A549 (cell line): ENCODE data around the gene NEMF. TPM values are rescaled to one million over a fixed set of nuclear protein-coding genes. Genes with fewer than 3 reads are reported as not detected.
"Not testable (repeated sequence)": the region's sequence is repeated elsewhere in the genome, so short reads cannot be mapped to it uniquely, and the experiment has no call there.

Experiments used
- ATAC-seq, 2 experiments: fragments of 200-7000 bp in 1 of 2; fragments of >200 bp in 1 of 2; cut with Nextera tagmentation in 1 of 2; cut with Tn5 transposase in 1 of 2; 3 replicates each; pipeline versions ENCODE4 v1.8.0 to v1.9.1; 2018 to 2020; ENCODE audit warnings: mild to moderate bottlenecking in 1 of 2, moderate library complexity in 1 of 2
- CTCF ChIA-PET: fragments of 300-600 bp; sonication (Branson Sonifier 250); formaldehyde crosslinking; extraction: SDS; loops from one replicate; lab custom pipeline; 2021; ENCODE audit warnings: antibody characterized with exemption, inconsistent platforms; lab: Yijun Ruan, JAX
- POLR2A ChIA-PET: fragments of 350-600 bp; formaldehyde crosslinking; extraction: SDS; loops from one replicate; lab custom pipeline; 2021; ENCODE audit warnings: antibody characterized with exemption, inconsistent platforms; lab: Yijun Ruan, JAX
- DNase-seq, 2 experiments: peaks; one replicate each; pipeline versions ENCODE4 v3.0.0 to v3.0.0-alpha.2; 2011 to 2016; ENCODE audit warnings: low read depth in 1 of 2, low spot score in 1 of 2
- FAIRE-seq: peaks from 2 replicates; lab custom pipeline; 2011; peaks lifted over from hg19 to GRCh38; lab: Jason Lieb, UNC
- H3K27ac ChIP-seq, 2 experiments: fragments of >200 bp; sonication (Bioruptor Twin); formaldehyde crosslinking; 3 replicates each; pipeline ENCODE4 v1.5.1; 2016 to 2017
- H3K4me1 ChIP-seq: fragments of >200 bp; sonication (Bioruptor Twin); formaldehyde crosslinking; 3 replicates; pipeline ENCODE4 v1.6.1; 2016
- H3K4me2 ChIP-seq: fragments of >200 bp; sonication (Bioruptor Twin); formaldehyde crosslinking; 3 replicates; pipeline ENCODE4 v1.6.1; 2016
- H3K4me3 ChIP-seq: fragments of >200 bp; sonication (Bioruptor Twin); formaldehyde crosslinking; 3 replicates; pipeline ENCODE4 v1.5.1; 2016
- H3K9me3 ChIP-seq: fragments of >200 bp; sonication (Bioruptor Twin); formaldehyde crosslinking; 3 replicates; pipeline ENCODE4 v1.6.1; 2016
- BCL3 ChIP-seq: fragments of >200 bp; sonication (Bioruptor Twin); formaldehyde crosslinking; IDR thresholded peaks from 3 replicates; pipeline ENCODE4 v1.6.1; 2016
- CEBPB ChIP-seq, 2 experiments: fragments of >200 bp in 1 of 2; sonication (Bioruptor Twin) in 1 of 2; formaldehyde crosslinking in 1 of 2; IDR thresholded peaks; 2 replicates each; pipeline ENCODE4 v1.6.1; 2012 to 2016
- CHD2 ChIP-seq: fragments of 150-350 bp; IDR thresholded peaks from 2 replicates; pipeline ENCODE4 v1.6.1; 2014; ENCODE audit warnings: low read length; ENCODE audit not compliant: partially characterized antibody
- CHD4 ChIP-seq: fragments of 200-600 bp; sonication (generic); IDR thresholded peaks from 2 replicates; pipeline ENCODE4 v1.6.1; 2016; ENCODE audit warnings: antibody characterized with exemption, mild to moderate bottlenecking, borderline replicate concordance
- E2F6 ChIP-seq: IDR thresholded peaks from 2 replicates; pipeline ENCODE4 v1.6.1; 2012; ENCODE audit warnings: low read depth, borderline replicate concordance
- EHF ChIP-seq: fragments of 250-450 bp; sonication (Bioruptor Pico); IDR thresholded peaks from 2 replicates; pipeline ENCODE4 v1.5.0; 2020; ENCODE audit warnings: mild to moderate bottlenecking
- FOSL2 ChIP-seq, 2 experiments: fragments of 450-650 bp in 1 of 2; fragments of >200 bp in 1 of 2; sonication (Bioruptor Twin) in 1 of 2; formaldehyde crosslinking; IDR thresholded peaks; 2 replicates each; pipeline versions ENCODE4 v1.5.0 to v1.6.1; 2016 to 2020; ENCODE audit warnings: mild to moderate bottlenecking in 1 of 2, moderate library complexity in 1 of 2
- FOXS1 ChIP-seq: fragments of 250-450 bp; sonication (Bioruptor Pico); IDR thresholded peaks from 2 replicates; pipeline ENCODE4 v1.5.0; 2020; ENCODE audit warnings: mild to moderate bottlenecking, moderate library complexity
- JUN ChIP-seq, 2 experiments: fragments of >200 bp; sonication (Bioruptor Twin); formaldehyde crosslinking; IDR thresholded peaks; 2 replicates in 1 of 2; 3 replicates in 1 of 2; pipeline ENCODE4 v1.6.1; 2016 to 2017
- KDM1A ChIP-seq: fragments of 200-600 bp; sonication (generic); IDR thresholded peaks from 2 replicates; pipeline ENCODE4 v1.6.1; 2016; ENCODE audit warnings: low read depth, mild to moderate bottlenecking
- KDM5A ChIP-seq: fragments of 200-600 bp; sonication (generic); IDR thresholded peaks from 2 replicates; pipeline ENCODE4 v1.6.1; 2016; ENCODE audit warnings: antibody characterized with exemption, mild to moderate bottlenecking
- MAX ChIP-seq: IDR thresholded peaks from 2 replicates; pipeline ENCODE4 v1.6.1; 2012
- MYC ChIP-seq: IDR thresholded peaks from 2 replicates; pipeline ENCODE4 v1.6.1; 2012; ENCODE audit warnings: mild to moderate bottlenecking, inconsistent platforms, low read length, improper control_type of control experiment, borderline replicate concordance
- NR3C1 ChIP-seq: fragments of >200 bp; sonication (Bioruptor Twin); formaldehyde crosslinking; IDR thresholded peaks from 3 replicates; pipeline ENCODE4 v1.6.1; 2017
- PHF8 ChIP-seq: fragments of 200-600 bp; sonication (generic); IDR thresholded peaks from 2 replicates; pipeline ENCODE4 v1.6.1; 2016; ENCODE audit warnings: low read depth, mild to moderate bottlenecking, antibody characterized with exemption, moderate library complexity, borderline replicate concordance
- POLR2A ChIP-seq: IDR thresholded peaks from 2 replicates; pipeline ENCODE4 v1.6.1; 2012; ENCODE audit warnings: mild to moderate bottlenecking, low read length
- POLR2AphosphoS2 ChIP-seq: conservative IDR thresholded peaks from 2 replicates; pipeline ENCODE4 v1.6.1; 2012; ENCODE audit warnings: low read length, improper control_type of control experiment, inconsistent platforms
- RAD21 ChIP-seq, 2 experiments: fragments of >200 bp in 1 of 2; sonication (Bioruptor Twin) in 1 of 2; formaldehyde crosslinking in 1 of 2; IDR thresholded peaks in 1 of 2; conservative IDR thresholded peaks in 1 of 2; 2 replicates in 1 of 2; 3 replicates in 1 of 2; pipeline ENCODE4 v1.6.1; 2012 to 2018; ENCODE audit warnings: inconsistent platforms in 1 of 2
- RARB ChIP-seq: fragments of 250-450 bp; sonication (Bioruptor Pico); IDR thresholded peaks from 2 replicates; pipeline ENCODE4 v1.8.0; 2021; ENCODE audit warnings: mild to moderate bottlenecking, moderate library complexity
- RCOR1 ChIP-seq: fragments of 150-350 bp; IDR thresholded peaks from 2 replicates; pipeline ENCODE4 v1.6.1; 2014; ENCODE audit warnings: antibody characterized with exemption, low read length, low read depth
- RFX5 ChIP-seq: fragments of 450-650 bp; IDR thresholded peaks from 2 replicates; pipeline ENCODE4 v1.7.1; 2014; ENCODE audit warnings: antibody characterized with exemption, mild to moderate bottlenecking, moderate library complexity
- RNF2 ChIP-seq: fragments of 200-600 bp; sonication (generic); IDR thresholded peaks from 2 replicates; pipeline ENCODE4 v1.6.1; 2016; ENCODE audit warnings: low read depth, mild to moderate bottlenecking, antibody characterized with exemption, moderate library complexity, borderline replicate concordance
- SMC3 ChIP-seq: fragments of >200 bp; sonication (Bioruptor Twin); formaldehyde crosslinking; IDR thresholded peaks from 3 replicates; pipeline ENCODE4 v1.6.1; 2018; ENCODE audit warnings: inconsistent platforms
- TFCP2L1 ChIP-seq: fragments of 250-450 bp; sonication (Bioruptor Pico); IDR thresholded peaks from 2 replicates; pipeline ENCODE4 v1.5.0; 2021; ENCODE audit warnings: mild to moderate bottlenecking
- ZNF302 ChIP-seq: fragments of 250-450 bp; sonication (Bioruptor Pico); IDR thresholded peaks from 2 replicates; pipeline ENCODE4 v1.9.0; 2021; ENCODE audit warnings: inconsistent platforms, mild to moderate bottlenecking, moderate library complexity
- WGBS: methylation state at CpG from one replicate; pipeline ENCODE4 v1.1.6; 2017; ENCODE audit errors: missing lambda C conversion rate; 5-methylcytosine and 5-hydroxymethylcytosine counted together
- polyA plus RNA-seq, 4 experiments: library from polyadenylated mRNA; depleted of rRNA in 3 of 4; stranded (reverse); fragments of >200 nt; fragmentation: RNase III in 1 of 4; extraction: RNeasy Plus Mini Kit Qiagen cat#74134 plus additional on column Dnase treatment in 1 of 4; gene quantifications; 2 replicates in 3 of 4; 3 replicates in 1 of 4; pipeline ENCODE4 v1.2.3, GENCODE V29; 2011 to 2017

Gene NEMF
- polyA plus RNA-seq, 2 of the 4 experiments (the other 2 are of a cell fraction), result 58.3 to 59.6 TPM

- not testable (repeated sequence) for ATAC-seq, DNase-seq
- Histone ChIP-seq H3K4me1 (peaks cover 38% of the 10 kb centered on the region), H3K27ac (peak overlapping the region; percentile 96 to 98)
- ChIA-PET POLR2A (interaction anchor here (0.7 kb wide), 1 partner anchor 27 kb away, joined by 3 read pairs; no protein-coding TSS in a partner anchor), CTCF (interaction anchor here (1.9 kb wide), 1 partner anchor 211 kb away, joined by 7 read pairs; no protein-coding TSS in a partner anchor)
- TF ChIP-seq CEBPB (IDR thresholded peaks at IDR 0.05), result peak; percentile 20 to 45; a peak in 2 of 4 replicates
- TF ChIP-seq, all 56 proteins: peak for 1; not testable (repeated sequence) for 55
- Histone ChIP-seq H3K4me2 (peak overlapping the region; percentile 78), H3K4me3 (peak overlapping the region; percentile 67)
- H3K9me3 ChIP-seq, FAIRE-seq: not testable (repeated sequence)
- WGBS, result under 1% methylated on average over 8 of the region's 8 CpGs
Observed at GRCh38 chr14:49894214-49895107, 41.9 kb upstream of the NEMF start.

GRCh38 chr14:49893309-49894213 is 41.0 kb upstream of the NEMF start:
- H3K4me1 ChIP-seq, result peaks cover 29% of the 10 kb centered on the region
- H3K27ac ChIP-seq, result peak overlapping the region; percentile 96 to 98
- under 1% methylated on average over 61 of the region's 85 CpGs for WGBS
- H3K9me3 ChIP-seq, result no peaks in the 10 kb centered on the region
- no peak for FAIRE-seq
- TF ChIP-seq PHF8 (peak; percentile 66), MAX (0 out of 2 replicates have a peak, but pooled peaks have one; percentile 21), RAD21 (conservative IDR thresholded peaks at IDR 0.05 in 1 of 2, IDR thresholded peaks at IDR 0.05 in 1 of 2) (no peak), JUN (IDR thresholded peaks at IDR 0.05) (peak in 1 of 2 experiments; percentile 43; a peak in 1 of 5 replicates)
- ChIA-PET CTCF (interaction anchor here (0.7 to 3.6 kb wide), 10 partner anchors 10 to 151 kb away, joined by 3 to 29 read pairs (median 4); no protein-coding TSS in a partner anchor), POLR2A (interaction anchor here (0.5 to 2.3 kb wide), 10 partner anchors 19 to 169 kb away, joined by 3 to 16 read pairs (median 6); partner anchors contain the start of gene NEMF)
- peak overlapping the region; percentile 78 for H3K4me2 ChIP-seq
- DNase-seq, result peak; percentile 21 to 53
- peak; percentile 55 to 67 for ATAC-seq
- peak overlapping the region; percentile 67 for H3K4me3 ChIP-seq

GRCh38 chr14:49892636-49893308 is 40.2 kb upstream of the NEMF start, which contains the start of gene ARF6:
TSS of gene ARF6 (plus strand) at chr14:49893082. CDS start at chr14:49893737, 655 bp downstream.
- peak within 1 kb of the TSS; percentile 67 for H3K4me3 ChIP-seq
- peak; percentile 87 to 98 for DNase-seq
- no peaks in the 10 kb centered on the region for H3K9me3 ChIP-seq
- WGBS, result 0% methylated on average over 23 of the region's 66 CpGs
- peak within 1 kb of the TSS; percentile 96 to 98 for H3K27ac ChIP-seq
- H3K4me1 ChIP-seq, result peaks cover 21% of the 10 kb centered on the region
- POLR2A ChIA-PET, result interaction anchor here (0.5 to 2.3 kb wide), 20 partner anchors 11 to 223 kb away, joined by 3 to 21 read pairs (median 5); partner anchors contain the start of gene NEMF
- ATAC-seq, result peak; percentile 94 to 95
- peak within 1 kb of the TSS; percentile 98 for H3K4me2 ChIP-seq
- FAIRE-seq, result no peak
- CTCF ChIA-PET, result interaction anchor here (0.6 to 3.6 kb wide), 24 partner anchors 9 to 405 kb away, joined by 3 to 29 read pairs (median 3); partner anchors contain the start of gene VCPKMT
- TF ChIP-seq E2F6 (peak; percentile 77; the same call in 1 of the 2 replicates), EHF (no peak), CHD2 (peak; percentile 57), NR3C1 (no peak), RARB (no peak), ZNF302 (CRISPR knock-in tag) (no peak), RFX5 (no peak), TFCP2L1 (peak; percentile 83; the same call in 1 of the 2 replicates), POLR2AphosphoS2 (no peak), CHD4 (no peak), MYC (peak; percentile 77), KDM1A (no peak), JUN (IDR thresholded peaks at IDR 0.05) (peak; percentile 84 to 91), RCOR1 (no peak), SMC3 (peak; percentile 46), FOSL2 (IDR thresholded peaks at IDR 0.05) (no peak), FOSL2 (CRISPR knock-in tag; IDR thresholded peaks at IDR 0.05) (peak; percentile 26; the same call in 1 of the 2 replicates), FOXS1 (no peak), MAX (peak; percentile 86), POLR2A (peak; percentile 78), BCL3 (peak; percentile 91), KDM5A (peak; percentile 27; the same call in 1 of the 2 replicates), RNF2 (no peak)
